ENCODE results near the gene GRIN2A. TPM values are rescaled to one million over a fixed set of nuclear protein-coding genes. Genes with fewer than 3 reads are reported as not detected.

Gene GRIN2A
- polyA plus RNA-seq, 1 experiment = not detected

DNA sequence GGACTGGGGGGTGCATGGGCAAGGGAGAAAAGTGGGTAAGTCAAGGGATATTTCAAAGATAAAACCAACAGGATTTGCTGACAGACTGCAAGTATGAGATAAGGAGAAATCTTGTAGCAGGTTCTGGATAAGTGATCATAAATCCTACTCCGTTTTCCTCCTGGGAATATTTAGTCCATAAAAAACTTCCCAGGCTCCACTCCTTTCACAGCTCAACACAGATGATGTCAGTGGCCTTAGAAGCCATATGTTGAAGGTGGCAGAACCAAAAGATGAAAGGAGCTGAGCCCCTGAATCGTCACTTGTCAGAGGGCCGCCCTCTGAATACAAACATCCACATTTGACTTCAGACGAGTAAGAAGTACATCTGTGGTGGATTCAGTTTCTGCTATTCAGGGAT, 71.7 kb downstream of the GRIN2A start:
- Histone ChIP-seq H3K27me3 (ENCODE audit: control insufficient read depth, insufficient read depth, low read length) (no peaks in the 10 kb centered on the region), H3K36me3 (ENCODE audit: control insufficient read depth, insufficient read depth, low read length) (no peaks in the 10 kb centered on the region), H3K4me3 (ENCODE audit: low read depth, low read length) (no peak overlapping the region)
- TF ChIP-seq, protein P1, sequence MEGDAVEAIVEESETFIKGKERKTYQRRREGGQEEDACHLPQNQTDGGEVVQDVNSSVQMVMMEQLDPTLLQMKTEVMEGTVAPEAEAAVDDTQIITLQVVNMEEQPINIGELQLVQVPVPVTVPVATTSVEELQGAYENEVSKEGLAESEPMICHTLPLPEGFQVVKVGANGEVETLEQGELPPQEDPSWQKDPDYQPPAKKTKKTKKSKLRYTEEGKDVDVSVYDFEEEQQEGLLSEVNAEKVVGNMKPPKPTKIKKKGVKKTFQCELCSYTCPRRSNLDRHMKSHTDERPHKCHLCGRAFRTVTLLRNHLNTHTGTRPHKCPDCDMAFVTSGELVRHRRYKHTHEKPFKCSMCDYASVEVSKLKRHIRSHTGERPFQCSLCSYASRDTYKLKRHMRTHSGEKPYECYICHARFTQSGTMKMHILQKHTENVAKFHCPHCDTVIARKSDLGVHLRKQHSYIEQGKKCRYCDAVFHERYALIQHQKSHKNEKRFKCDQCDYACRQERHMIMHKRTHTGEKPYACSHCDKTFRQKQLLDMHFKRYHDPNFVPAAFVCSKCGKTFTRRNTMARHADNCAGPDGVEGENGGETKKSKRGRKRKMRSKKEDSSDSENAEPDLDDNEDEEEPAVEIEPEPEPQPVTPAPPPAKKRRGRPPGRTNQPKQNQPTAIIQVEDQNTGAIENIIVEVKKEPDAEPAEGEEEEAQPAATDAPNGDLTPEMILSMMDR (IDR thresholded peaks at IDR 0.05; ENCODE audit: insufficient read depth, low read depth, low read length) = no peak
- ChIA-PET POLR2A (no interaction called here), CTCF (interaction anchor here (0.6 to 0.8 kb wide), 2 partner anchors 25 to 28 kb away, joined by 3 read pairs; no protein-coding TSS in a partner anchor)
- DNase-seq (ENCODE audit: low read depth) = no peak

DNA sequence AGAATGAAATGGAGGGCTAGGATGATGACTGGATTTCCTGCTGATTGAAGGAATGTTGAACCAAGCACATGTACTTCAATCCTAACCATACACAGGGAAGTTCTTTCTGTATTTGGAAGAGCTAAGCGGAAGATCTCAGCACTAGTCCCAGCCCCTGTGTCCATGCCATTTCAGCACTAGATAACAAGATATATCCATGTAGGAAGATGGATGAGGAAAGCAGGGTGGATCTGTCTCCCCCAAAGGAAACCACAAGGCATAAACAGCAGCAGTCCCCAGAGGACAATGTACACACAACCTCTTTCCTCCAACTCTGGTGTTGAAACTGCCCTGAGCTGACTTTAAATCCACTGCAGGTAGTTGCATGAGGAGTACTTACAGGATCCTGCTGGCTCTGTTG, 75.1 kb downstream of the GRIN2A start:
- no peak for DNase-seq (ENCODE audit: low read depth)
- ChIA-PET POLR2A (no interaction called here), CTCF (interaction anchor here (0.9 kb wide), 2 partner anchors 11 to 12 kb away, joined by 3 read pairs; no protein-coding TSS in a partner anchor)

DNA sequence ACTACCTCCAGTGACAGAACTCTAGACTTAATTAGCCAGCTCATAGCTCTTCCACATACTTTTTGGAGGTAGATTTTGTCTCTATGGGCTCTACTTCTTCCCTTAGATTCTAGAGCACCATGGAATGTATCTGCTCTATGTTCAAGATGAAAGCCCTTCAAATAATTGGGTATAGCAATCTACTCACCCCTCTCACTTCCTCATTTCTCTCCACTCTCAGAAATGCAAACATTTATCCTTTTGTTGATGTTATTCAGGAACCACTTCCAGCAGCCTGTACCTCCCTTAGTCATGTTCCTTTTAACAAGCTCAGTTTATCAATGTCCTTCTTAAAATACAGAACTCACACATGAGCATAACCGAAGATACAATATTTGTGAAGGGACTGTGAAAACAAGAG, 78.5 kb downstream of the GRIN2A start:
- ChIA-PET CTCF (interaction anchor here (1.3 kb wide), 1 partner anchor 17 kb away, joined by 4 read pairs; no protein-coding TSS in a partner anchor), POLR2A (no interaction called here)
- DNase-seq (ENCODE audit: low read depth) = no peak
- Histone ChIP-seq H3K27me3 (ENCODE audit: control insufficient read depth, insufficient read depth, low read length) (no peaks in the 10 kb centered on the region), H3K4me3 (ENCODE audit: low read depth, low read length) (no peak overlapping the region), H3K36me3 (ENCODE audit: control insufficient read depth, insufficient read depth, low read length) (no peaks in the 10 kb centered on the region)
- TF ChIP-seq, protein P1 (IDR thresholded peaks at IDR 0.05; ENCODE audit: insufficient read depth, low read depth, low read length) = no peak

More for the DNA sequence above, 75.1 kb downstream of the GRIN2A start:
- no peaks in the 10 kb centered on the region for H3K36me3 ChIP-seq (ENCODE audit: control insufficient read depth, insufficient read depth, low read length)
- no peaks in the 10 kb centered on the region for H3K27me3 ChIP-seq (ENCODE audit: control insufficient read depth, insufficient read depth, low read length)
- no peak overlapping the region for H3K4me3 ChIP-seq (ENCODE audit: low read depth, low read length)
- TF ChIP-seq, protein P1 (IDR thresholded peaks at IDR 0.05; ENCODE audit: insufficient read depth, low read depth, low read length) = no peak

DNA sequence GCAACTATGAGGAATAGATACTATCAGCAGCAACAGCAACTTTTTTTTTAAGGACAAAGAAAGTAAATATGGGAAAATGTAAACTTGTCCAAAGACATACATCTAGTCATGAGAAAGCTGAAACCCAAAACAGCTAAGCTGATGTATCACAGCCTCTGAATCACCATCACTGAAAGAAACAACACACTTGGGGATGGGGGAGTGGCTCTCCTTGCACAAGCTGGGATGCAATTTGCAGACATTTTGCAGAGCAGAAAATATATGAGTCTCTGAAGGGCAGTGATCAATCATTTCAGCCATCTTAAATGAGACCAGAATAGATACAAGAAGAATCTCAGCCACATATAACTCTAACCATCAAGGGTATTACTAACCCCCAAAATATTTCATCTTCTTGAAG, 79.1 kb downstream of the GRIN2A start:
- H3K4me3 ChIP-seq (ENCODE audit: low read depth, low read length) = no peak overlapping the region
- DNase-seq (ENCODE audit: low read depth) = no peak
- no peaks in the 10 kb centered on the region for H3K27me3 ChIP-seq (ENCODE audit: control insufficient read depth, insufficient read depth, low read length)
- H3K36me3 ChIP-seq (ENCODE audit: control insufficient read depth, insufficient read depth, low read length) = no peaks in the 10 kb centered on the region
- ChIA-PET CTCF (interaction anchor here (1.3 kb wide), 1 partner anchor 16 kb away, joined by 4 read pairs; no protein-coding TSS in a partner anchor), POLR2A (no interaction called here)
- TF ChIP-seq, protein P1 (IDR thresholded peaks at IDR 0.05; ENCODE audit: insufficient read depth, low read depth, low read length) = no peak

DNA sequence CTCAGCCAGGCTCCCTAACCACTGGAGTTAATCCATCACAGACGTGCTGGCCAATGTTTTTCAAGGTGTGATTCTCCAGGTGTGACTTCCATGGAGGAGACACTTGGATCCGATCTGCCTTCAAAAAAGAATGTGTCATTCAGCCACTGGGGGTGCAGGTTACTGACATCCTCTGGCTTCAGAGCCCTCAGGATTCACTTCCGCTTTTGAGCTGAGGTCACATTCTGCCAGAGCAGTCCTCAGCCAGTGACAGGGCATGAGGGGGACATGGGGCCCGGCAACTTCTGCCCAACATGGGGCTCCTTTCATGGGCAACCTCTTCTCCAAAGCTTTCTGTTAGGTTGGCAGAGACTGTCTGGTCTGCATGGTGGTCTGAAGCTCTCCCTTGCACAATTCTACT, 81.4 kb downstream of the GRIN2A start:
- DNase-seq (ENCODE audit: low read depth) = no peak
- no peaks in the 10 kb centered on the region for H3K27me3 ChIP-seq (ENCODE audit: control insufficient read depth, insufficient read depth, low read length)
- H3K36me3 ChIP-seq (ENCODE audit: control insufficient read depth, insufficient read depth, low read length) = no peaks in the 10 kb centered on the region
- TF ChIP-seq, protein P1 (IDR thresholded peaks at IDR 0.05; ENCODE audit: insufficient read depth, low read depth, low read length) = no peak
- ChIA-PET CTCF (interaction anchor here (1.5 kb wide), 1 partner anchor 11 kb away, joined by 3 read pairs; no protein-coding TSS in a partner anchor), POLR2A (no interaction called here)
- no peak overlapping the region for H3K4me3 ChIP-seq (ENCODE audit: low read depth, low read length)
